ENCODE measurements around the gene NCK1.

NCK1 gene

GRCh38 chr3:136852180-136852579, 9.8 kb upstream of the NCK1 start:
- no peak for TF ChIP-seq CTCF (IDR thresholded peaks at IDR 0.05)
- H3K27me3 ChIP-seq, result no peaks in the 10 kb centered on the region
- H3K9me3 ChIP-seq, result no peaks in the 10 kb centered on the region
- no peak overlapping the region for H3K27ac ChIP-seq
- H3K4me3 ChIP-seq (ENCODE audit: low read depth in 1 of 2, low read length in 1 of 2), result no peak overlapping the region
- no peaks in the 10 kb centered on the region for H3K36me3 ChIP-seq
- peaks cover 3 to 8% of the 10 kb centered on the region in 2 experiments for H3K4me1 ChIP-seq (ENCODE audit: control insufficient read depth in 1 of 2, insufficient read depth in 1 of 2, low read depth in 1 of 2, low read length in 1 of 2)

- Histone ChIP-seq H3K9me3 (no peaks in the 10 kb centered on the region), H3K4me1 (ENCODE audit: control insufficient read depth in 1 of 2, insufficient read depth in 1 of 2, low read depth in 1 of 2, low read length in 1 of 2) (peaks cover 6 to 11% of the 10 kb centered on the region in 2 experiments), H3K36me3 (no peaks in the 10 kb centered on the region), H3K27ac (no peak overlapping the region), H3K27me3 (no peaks in the 10 kb centered on the region), H3K4me3 (ENCODE audit: low read depth in 1 of 2, low read length in 1 of 2) (no peak overlapping the region)
- no peak for TF ChIP-seq CTCF (IDR thresholded peaks at IDR 0.05)
Measured at GRCh38 chr3:136856665-136857064, 5.3 kb upstream of the NCK1 start.

GRCh38 chr3:136858381-136858780, 3.6 kb upstream of the NCK1 start:
- TF ChIP-seq CTCF (IDR thresholded peaks at IDR 0.05), result no peak
- Histone ChIP-seq H3K36me3 (no peaks in the 10 kb centered on the region), H3K27me3 (no peaks in the 10 kb centered on the region), H3K4me1 (ENCODE audit: control insufficient read depth in 1 of 2, insufficient read depth in 1 of 2, low read depth in 1 of 2, low read length in 1 of 2) (peaks cover 10 to 19% of the 10 kb centered on the region in 2 experiments), H3K9me3 (no peaks in the 10 kb centered on the region), H3K27ac (no peak overlapping the region), H3K4me3 (ENCODE audit: low read depth in 1 of 2, low read length in 1 of 2) (no peak overlapping the region)

GRCh38 chr3:136860541-136860940, 1.5 kb upstream of the NCK1 start:
- Histone ChIP-seq H3K9me3 (no peaks in the 10 kb centered on the region), H3K4me1 (ENCODE audit: control insufficient read depth in 1 of 2, insufficient read depth in 1 of 2, low read depth in 1 of 2, low read length in 1 of 2) (peaks cover 13 to 22% of the 10 kb centered on the region in 2 experiments), H3K4me3 (ENCODE audit: low read depth in 1 of 2, low read length in 1 of 2) (no peak overlapping the region), H3K36me3 (no peaks in the 10 kb centered on the region), H3K27ac (no peak overlapping the region), H3K27me3 (no peaks in the 10 kb centered on the region)
- no peak for TF ChIP-seq CTCF (IDR thresholded peaks at IDR 0.05)

- Histone ChIP-seq H3K4me1 (ENCODE audit: control insufficient read depth in 1 of 2, insufficient read depth in 1 of 2, low read depth in 1 of 2, low read length in 1 of 2) (peaks cover 13 to 22% of the 10 kb centered on the region in 2 experiments), H3K36me3 (no peaks in the 10 kb centered on the region), H3K27me3 (no peaks in the 10 kb centered on the region), H3K27ac (peak overlapping the region; percentile 95), H3K9me3 (no peaks in the 10 kb centered on the region), H3K4me3 (ENCODE audit: low read depth in 1 of 2, low read length in 1 of 2) (peak overlapping the region; percentile 73 to 81)
- TF ChIP-seq CTCF (IDR thresholded peaks at IDR 0.05), result no peak
Measured at GRCh38 chr3:136862617-136863322, 762 bp downstream of the NCK1 start.
